Endothelial cell of umbilical vein (primary cell): Measurements from ENCODE around the gene BCAS3. TPM values are rescaled to one million over a fixed set of nuclear protein-coding genes. Genes with fewer than 3 reads are reported as not detected.

Experiments used
- BruUV-seq: library from RNA; stranded (reverse); fragments of 400-500 nt; replicated peaks from 2 replicates; lab custom pipeline; 2021; lab: Mats Ljungman, UMichigan
- CTCF ChIA-PET: fragments of 300-600, 350-600 bp; sonication (Branson Sonifier 250); formaldehyde crosslinking; loops from one replicate; lab custom pipeline; 2021; ENCODE audit warnings: antibody characterized with exemption, inconsistent platforms; lab: Charles Lee
- POLR2A ChIA-PET: fragments of 300-600, 350-600 bp; sonication (Branson Sonifier 250); formaldehyde crosslinking; loops from one replicate; lab custom pipeline; 2021; ENCODE audit warnings: antibody characterized with exemption, inconsistent platforms; lab: Charles Lee
- DNase-seq: peaks from one replicate; pipeline ENCODE4 v3.0.0-alpha.2; 2011; ENCODE audit warnings: low read depth, low spot score
- FAIRE-seq: peaks from 2 replicates; lab custom pipeline; 2011; peaks lifted over from hg19 to GRCh38; lab: Jason Lieb, UNC
- H2AFZ ChIP-seq: 2 replicates; pipeline ENCODE4 v1.6.0; 2012; ENCODE audit warnings: low read depth, low read length, control low read depth, inconsistent platforms
- H3K27ac ChIP-seq: 2 replicates; pipeline ENCODE4 v1.5.1; 2011; ENCODE audit warnings: low read depth, mild to moderate bottlenecking, control low read depth, low read length, moderate library complexity; ENCODE audit not compliant: insufficient read depth
- H3K27me3 ChIP-seq, 2 experiments: 2 replicates each; pipeline versions ENCODE4 v1.6.0 to v1.6.1; 2011; ENCODE audit warnings: low read length in 2 of 2, mixed read lengths in 1 of 2; ENCODE audit not compliant: control insufficient read depth in 2 of 2, insufficient read depth in 2 of 2
- H3K36me3 ChIP-seq, 2 experiments: 2 replicates in 1 of 2; 3 replicates in 1 of 2; pipeline ENCODE4 v1.5.1; 2011; ENCODE audit warnings: low read length in 2 of 2, mild to moderate bottlenecking in 1 of 2, moderate library complexity in 1 of 2; ENCODE audit not compliant: control insufficient read depth in 2 of 2, insufficient read depth in 2 of 2; ENCODE audit errors: extremely low read depth in 1 of 2
- H3K4me1 ChIP-seq: 3 replicates; pipeline ENCODE4 v1.5.1; 2011; ENCODE audit warnings: mild to moderate bottlenecking, low read length; ENCODE audit not compliant: control insufficient read depth, insufficient read depth; ENCODE audit errors: extremely low read depth
- H3K4me2 ChIP-seq: 2 replicates; pipeline ENCODE4 v1.6.1; 2011; ENCODE audit warnings: low read length, control low read depth, mixed read lengths; ENCODE audit not compliant: insufficient read depth
- H3K4me3 ChIP-seq, 3 experiments: fragments of 200-600 bp in 1 of 3; sonication (generic), shearing (Covaris generic) in 1 of 3; replicated peaks in 1 of 3; 2 replicates each; pipeline ENCODE4 v1.5.1; 2011 to 2016; ENCODE audit warnings: control low read depth in 3 of 3, low read length in 3 of 3, mild to moderate bottlenecking in 2 of 3, inconsistent platforms in 1 of 3, low read depth in 1 of 3, moderate library complexity in 1 of 3; ENCODE audit not compliant: insufficient read depth in 1 of 3
- H3K79me2 ChIP-seq: 2 replicates; pipeline ENCODE4 v1.6.0; 2012; ENCODE audit warnings: low read length, inconsistent platforms; ENCODE audit not compliant: control insufficient read depth, insufficient read depth
- H3K9ac ChIP-seq: replicated peaks from 2 replicates; pipeline ENCODE3; 2011; ENCODE audit warnings: low read length, control low read depth; ENCODE audit not compliant: insufficient read depth; ENCODE audit errors: extremely low read depth
- H3K9me1 ChIP-seq: replicated peaks from 3 replicates; pipeline ENCODE4 v1.6.0; 2011; ENCODE audit warnings: mild to moderate bottlenecking, low read length; ENCODE audit not compliant: control insufficient read depth, insufficient read depth; ENCODE audit errors: extremely low read depth
- H3K9me3 ChIP-seq: replicated peaks from 2 replicates; pipeline ENCODE4 v1.5.1; 2012; ENCODE audit warnings: low read length, inconsistent platforms; ENCODE audit not compliant: control insufficient read depth, insufficient read depth
- H4K20me1 ChIP-seq: replicated peaks from 2 replicates; pipeline ENCODE3; 2011; ENCODE audit warnings: mild to moderate bottlenecking, low read length; ENCODE audit not compliant: control insufficient read depth, insufficient read depth; ENCODE audit errors: extremely low read depth
- EZH2 ChIP-seq: IDR thresholded peaks from 2 replicates; pipeline ENCODE4 v1.6.1; 2012; ENCODE audit warnings: borderline replicate concordance, low read depth, mild to moderate bottlenecking, moderate library complexity, low read length, inconsistent platforms; ENCODE audit not compliant: severe bottlenecking
- FOS ChIP-seq: IDR thresholded peaks from 2 replicates; pipeline ENCODE4 v1.6.1; 2011; ENCODE audit warnings: mild to moderate bottlenecking, low read length, moderate library complexity, borderline replicate concordance; ENCODE audit not compliant: insufficient read depth
- GATA2 ChIP-seq: IDR thresholded peaks from 2 replicates; pipeline ENCODE4 v1.7.0; 2011; ENCODE audit warnings: low read depth, mild to moderate bottlenecking, moderate library complexity, mixed read lengths, low read length; ENCODE audit not compliant: insufficient read length, insufficient read depth
- JUN ChIP-seq: IDR thresholded peaks from 2 replicates; pipeline ENCODE4 v1.6.1; 2011; ENCODE audit warnings: borderline replicate concordance, low read depth; ENCODE audit not compliant: insufficient read length, insufficient read depth
- MAX ChIP-seq: IDR thresholded peaks from 2 replicates; pipeline ENCODE4 v1.6.1; 2011; ENCODE audit not compliant: insufficient read depth, insufficient read length
- MYC ChIP-seq: IDR thresholded peaks from one replicate; pipeline ENCODE4 v1.6.1; 2011; ENCODE audit warnings: mild to moderate bottlenecking, low read depth, low read length
- POLR2A ChIP-seq: IDR thresholded peaks from 2 replicates; pipeline ENCODE4 v1.6.1; 2012; ENCODE audit warnings: low read depth, mild to moderate bottlenecking, control low read depth, low read length
- POLR2AphosphoS5 ChIP-seq: IDR thresholded peaks from 2 replicates; pipeline ENCODE4 v1.6.1; 2012; ENCODE audit warnings: low read depth, mild to moderate bottlenecking, control low read depth, low read length, moderate library complexity; ENCODE audit not compliant: insufficient read depth
- dilution Hi-C: fragments of 300-500 bp; cut with MboI; formaldehyde crosslinking; loops from one replicate; pipeline ENCODE4 v1.15.0; 2019; ENCODE audit warnings: low sequenced_read_pairs; ENCODE audit not compliant: extremely low pct_ligation_motif_present
- intact Hi-C: fragments of 100-400 bp; cut with micrococcal nuclease; formaldehyde crosslinking; loops from one replicate; pipeline ENCODE4 v1.10.0; 2022
- polyA plus RNA-seq, 4 experiments: library from polyadenylated mRNA; depleted of rRNA in 3 of 4; stranded (reverse) in 3 of 4; unstranded in 1 of 4; fragments of >200 nt; gene quantifications; 2 replicates each; pipeline versions ENCODE4 v1.2.1 to v1.2.3, GENCODE V29; 2011 to 2012; ENCODE audit warnings: missing spikeins in 1 of 4
- total RNA-seq: library from RNA; stranded (reverse); gene quantifications from 2 replicates; pipeline ENCODE4 v1.2.3, GENCODE V29; 2021
- TF ChIP-seq, protein P1 (sequence below), 2 donors: IDR thresholded peaks; 1 replicate in 1 of 2; 2 replicates in 1 of 2; pipeline ENCODE4 v1.5.1; 2011; ENCODE audit warnings: low read length in 2 of 2, mild to moderate bottlenecking in 2 of 2, moderate library complexity in 2 of 2, control low read depth in 1 of 2, inconsistent platforms in 1 of 2, low read depth in 1 of 2; ENCODE audit not compliant: insufficient read depth in 1 of 2; ENCODE audit errors: extremely low read depth in 1 of 2

Gene BCAS3
- total and polyA plus RNA-seq, 2 donors (not counting 3 experiments of a cell fraction or from before 2014, with no cell fraction given), result 8.2 to 16.0 TPM

- Histone ChIP-seq H4K20me1 (no peaks in the 10 kb centered on the region), H3K27ac (no peak overlapping the region), H3K4me1 (no peaks in the 10 kb centered on the region), H2AFZ (no peak overlapping the region), H3K4me3 (no peak overlapping the region), H3K9me1 (no peaks in the 10 kb centered on the region), H3K9ac (no peak overlapping the region), H3K36me3 (no peaks in the 10 kb centered on the region), H3K4me2 (no peak overlapping the region), H3K9me3 (no peaks in the 10 kb centered on the region), H3K27me3 (peaks cover 0 to 2% of the 10 kb centered on the region in 2 experiments), H3K79me2 (no peaks in the 10 kb centered on the region)
- DNase-seq (no peak), FAIRE-seq (no peak)
- intact Hi-C loops, result no loop called here
- CTCF ChIA-PET, result no interaction called here
- BruUV-seq, result no TSS peak
- TF ChIP-seq EZH2, result no peak
- no peak for TF ChIP-seq POLR2AphosphoS5
- TF ChIP-seq MYC, result no peak
- TF ChIP-seq MAX, result no peak
- no peak for TF ChIP-seq POLR2A
- no peak for TF ChIP-seq JUN
- TF ChIP-seq, protein P1, sequence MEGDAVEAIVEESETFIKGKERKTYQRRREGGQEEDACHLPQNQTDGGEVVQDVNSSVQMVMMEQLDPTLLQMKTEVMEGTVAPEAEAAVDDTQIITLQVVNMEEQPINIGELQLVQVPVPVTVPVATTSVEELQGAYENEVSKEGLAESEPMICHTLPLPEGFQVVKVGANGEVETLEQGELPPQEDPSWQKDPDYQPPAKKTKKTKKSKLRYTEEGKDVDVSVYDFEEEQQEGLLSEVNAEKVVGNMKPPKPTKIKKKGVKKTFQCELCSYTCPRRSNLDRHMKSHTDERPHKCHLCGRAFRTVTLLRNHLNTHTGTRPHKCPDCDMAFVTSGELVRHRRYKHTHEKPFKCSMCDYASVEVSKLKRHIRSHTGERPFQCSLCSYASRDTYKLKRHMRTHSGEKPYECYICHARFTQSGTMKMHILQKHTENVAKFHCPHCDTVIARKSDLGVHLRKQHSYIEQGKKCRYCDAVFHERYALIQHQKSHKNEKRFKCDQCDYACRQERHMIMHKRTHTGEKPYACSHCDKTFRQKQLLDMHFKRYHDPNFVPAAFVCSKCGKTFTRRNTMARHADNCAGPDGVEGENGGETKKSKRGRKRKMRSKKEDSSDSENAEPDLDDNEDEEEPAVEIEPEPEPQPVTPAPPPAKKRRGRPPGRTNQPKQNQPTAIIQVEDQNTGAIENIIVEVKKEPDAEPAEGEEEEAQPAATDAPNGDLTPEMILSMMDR (IDR thresholded peaks at IDR 0.05; ENCODE audit: extremely low read depth in 1 of 2, insufficient read depth in 1 of 2, low read depth in 1 of 2, low read length in 2 of 2), result no peak
- TF ChIP-seq GATA2, result no peak
- TF ChIP-seq FOS, result no peak
- dilution Hi-C loops, result no loop called here
- POLR2A ChIA-PET, result no interaction called here
These were observed 626.1 kb downstream of the BCAS3 start for GRCh38 chr17:61303817-61304096.
